TTC549 (cell line): Measurements from ENCODE around the gene PLPPR1.

Experiments
- FAIRE-seq: peaks from 2 replicates; lab custom pipeline; 2012; peaks lifted over from hg19 to GRCh38; lab: Jason Lieb, UNC

The PLPPR1 gene

GRCh38 chr9:101050650-101051049, 22.1 kb downstream of the PLPPR1 start:
- no peak for FAIRE-seq

DNA sequence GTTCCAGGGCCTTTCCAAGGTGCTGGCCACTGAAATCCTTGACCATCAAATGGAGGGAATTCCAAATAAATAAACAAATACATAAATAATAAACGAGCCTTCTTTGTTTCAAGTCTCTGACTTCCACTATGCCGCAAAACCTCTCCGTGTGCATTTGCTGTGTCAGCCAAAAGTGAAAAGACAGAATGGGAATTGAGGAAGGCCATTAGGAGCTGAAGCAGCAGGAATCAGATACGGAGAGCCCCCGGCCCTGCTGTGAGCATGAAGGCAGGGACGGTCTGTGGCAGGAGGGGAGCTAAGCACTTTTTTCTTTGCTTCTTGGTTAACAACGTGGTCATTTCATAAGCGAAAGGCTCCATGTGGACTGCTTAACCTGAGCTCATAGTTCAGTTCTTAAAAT, 26.1 kb downstream of the PLPPR1 start:
- no peak for FAIRE-seq

- FAIRE-seq: no peak
Observed at GRCh38 chr9:101055516-101055915, 27.0 kb downstream of the PLPPR1 start.

- no peak for FAIRE-seq
Observed at GRCh38 chr9:101062686-101063085, 34.2 kb downstream of the PLPPR1 start.

GRCh38 chr9:101063192-101063591, 34.7 kb downstream of the PLPPR1 start:
- no peak for FAIRE-seq

- no peak for FAIRE-seq
Observed at GRCh38 chr9:101064206-101064605, 35.7 kb downstream of the PLPPR1 start.

DNA sequence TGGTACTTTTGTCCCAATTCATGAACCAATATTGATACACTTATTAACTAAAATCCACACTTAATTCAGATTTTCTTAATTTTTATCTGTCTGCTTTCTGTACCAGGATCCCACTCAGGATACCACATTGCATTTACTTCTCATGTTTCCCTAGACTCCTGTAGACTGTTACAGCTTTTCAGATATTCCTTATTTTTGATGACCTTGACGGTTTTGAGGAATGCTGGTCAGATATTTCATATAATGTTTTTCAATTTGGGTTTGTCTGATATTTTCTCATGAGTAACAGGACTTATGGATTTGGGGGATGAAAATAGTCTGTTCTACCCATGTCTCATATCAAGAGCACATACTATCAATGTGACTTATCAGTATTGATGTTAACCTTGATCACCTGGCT, 37.4 kb downstream of the PLPPR1 start:
- no peak for FAIRE-seq

GRCh38 chr9:101068696-101069095, 40.2 kb downstream of the PLPPR1 start:
- no peak for FAIRE-seq

DNA sequence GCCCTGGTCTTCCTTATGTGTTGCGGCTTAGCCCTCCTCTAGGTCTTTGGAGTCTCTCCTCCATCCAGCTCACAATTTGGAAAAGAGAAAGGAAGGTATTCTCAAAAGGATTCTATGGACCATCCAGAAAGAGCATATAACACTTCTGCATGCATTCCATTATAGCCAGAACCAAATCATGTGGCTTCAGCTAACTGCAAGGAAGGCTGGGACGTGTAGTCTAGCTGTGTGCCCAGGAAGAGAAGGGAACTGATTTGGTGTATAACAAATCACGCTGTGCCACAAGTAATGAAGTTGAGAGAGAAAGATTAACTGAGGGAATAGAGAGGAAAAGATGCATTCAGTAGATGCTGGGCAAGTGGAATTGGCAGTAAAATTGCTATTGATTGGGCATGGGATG, 43.7 kb downstream of the PLPPR1 start:
- no peak for FAIRE-seq

GRCh38 chr9:101073122-101073521, 44.6 kb downstream of the PLPPR1 start:
- FAIRE-seq: no peak

- FAIRE-seq: no peak
Observed at GRCh38 chr9:101081641-101082040, 53.1 kb downstream of the PLPPR1 start.

DNA sequence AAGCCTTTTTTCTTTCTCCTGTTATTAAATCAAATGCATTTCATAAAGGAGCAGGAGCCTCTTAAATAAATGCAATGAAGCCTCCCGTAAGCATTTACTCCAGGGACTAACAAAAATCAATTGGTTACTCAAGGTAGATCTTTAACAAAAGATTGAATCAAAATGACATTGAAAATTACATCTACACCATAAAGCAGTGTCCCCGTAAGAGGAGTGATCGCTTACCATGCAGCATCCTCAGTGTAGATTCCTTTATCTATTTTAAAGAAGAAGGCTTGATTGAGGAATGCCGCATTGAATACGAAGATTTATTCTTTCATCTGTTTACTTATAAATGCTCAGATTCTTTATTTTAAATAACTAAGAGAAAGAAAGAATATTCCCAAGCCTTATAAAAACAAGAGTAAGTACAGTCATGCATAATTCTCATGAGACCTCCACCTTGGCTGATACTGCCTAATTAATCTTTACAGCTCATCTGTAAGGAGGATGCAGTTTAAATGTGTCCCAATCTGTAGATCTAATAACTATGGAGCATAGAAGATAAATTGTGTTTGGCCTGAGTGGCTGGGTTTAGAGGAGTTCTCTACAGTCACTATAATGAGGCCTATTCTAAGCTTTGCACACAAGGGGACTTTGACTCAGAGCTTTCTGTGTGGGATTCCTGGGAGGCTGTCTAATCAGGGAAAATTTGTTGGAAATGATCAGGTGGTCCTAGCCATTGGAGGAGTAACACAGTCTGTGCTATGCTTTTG, 55.1 kb downstream of the PLPPR1 start:
- FAIRE-seq: no peak

DNA sequence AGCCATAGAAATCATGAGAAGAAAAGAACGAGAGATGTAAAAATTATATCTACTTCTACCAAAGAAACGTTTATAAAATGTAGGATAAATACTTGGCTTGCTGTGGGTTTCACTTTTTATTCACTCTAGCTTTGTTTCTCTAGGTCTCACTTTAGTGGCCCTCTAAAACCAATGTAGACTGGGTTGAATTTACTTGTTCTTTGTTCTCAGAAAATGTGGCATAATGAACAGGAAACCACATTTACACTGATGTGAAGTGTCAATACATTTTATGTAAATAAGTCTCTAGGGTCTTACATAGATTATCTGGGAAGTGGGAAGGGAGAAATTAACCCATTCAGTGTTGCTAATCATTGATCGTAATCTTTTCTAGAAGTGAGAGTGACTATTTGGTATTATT, 58.9 kb downstream of the PLPPR1 start:
- FAIRE-seq: no peak

DNA sequence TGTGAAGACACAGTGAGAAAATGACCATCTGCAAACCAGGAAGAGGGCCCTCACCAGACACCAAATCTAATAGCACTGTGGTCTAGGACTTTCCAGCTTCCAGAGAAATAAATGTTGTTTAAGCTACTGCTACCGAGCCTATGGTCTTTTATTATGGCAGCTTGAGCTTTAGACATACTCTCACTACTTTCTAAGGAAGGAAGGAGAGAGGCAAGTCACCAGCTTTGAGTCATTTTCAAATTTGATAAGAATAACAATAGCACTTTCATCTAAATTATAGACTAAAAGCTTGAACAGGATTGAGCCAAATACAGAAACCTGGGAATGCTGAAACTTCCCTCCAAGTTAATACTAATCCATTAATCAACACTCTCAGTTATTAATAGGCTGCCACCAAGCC, 64.4 kb downstream of the PLPPR1 start:
- no peak for FAIRE-seq

- FAIRE-seq: no peak
Observed at GRCh38 chr9:101093620-101094019, 65.1 kb downstream of the PLPPR1 start.

GRCh38 chr9:101094686-101095085, 66.2 kb downstream of the PLPPR1 start:
- no peak for FAIRE-seq

DNA sequence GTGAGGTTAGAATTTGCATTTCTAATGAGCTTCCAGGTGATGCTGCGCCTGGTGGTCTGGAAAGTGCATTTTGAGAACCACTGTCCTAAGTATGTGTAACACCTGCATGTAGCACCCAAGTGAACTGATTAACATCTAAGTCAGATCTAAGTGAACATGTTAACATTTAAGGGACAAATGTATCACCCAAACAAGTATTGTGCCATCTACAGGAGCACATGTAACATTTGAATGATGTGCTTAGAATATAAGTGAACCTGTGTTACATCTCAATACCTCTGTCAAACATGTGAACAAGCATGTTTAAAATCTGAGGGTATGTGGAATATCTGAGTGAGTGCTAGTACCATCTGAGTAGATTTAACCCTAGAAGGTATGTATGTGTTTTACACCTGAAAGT, 68.7 kb downstream of the PLPPR1 start:
- no peak for FAIRE-seq

GRCh38 chr9:101098392-101098791, 69.9 kb downstream of the PLPPR1 start:
- FAIRE-seq: no peak

DNA sequence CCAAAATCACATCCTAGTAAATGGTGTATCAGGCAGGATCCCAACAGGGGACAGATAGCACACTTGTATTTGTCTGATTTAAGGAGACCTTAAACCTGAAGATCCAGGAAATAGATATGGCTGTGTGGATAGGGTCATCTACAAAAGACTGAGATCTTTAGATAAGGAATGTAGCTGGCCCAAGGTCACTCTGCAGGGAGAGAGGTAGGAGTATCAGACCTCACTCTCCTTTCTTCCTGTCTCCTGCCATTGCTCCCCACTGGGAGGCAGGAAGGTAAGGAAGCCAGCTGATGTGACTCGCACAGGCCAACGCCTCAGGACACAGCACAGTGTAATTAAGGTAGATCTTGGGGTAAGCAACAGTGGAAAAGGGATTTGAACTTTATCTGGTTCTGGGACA, 85.8 kb downstream of the PLPPR1 start:
- FAIRE-seq: no peak

DNA sequence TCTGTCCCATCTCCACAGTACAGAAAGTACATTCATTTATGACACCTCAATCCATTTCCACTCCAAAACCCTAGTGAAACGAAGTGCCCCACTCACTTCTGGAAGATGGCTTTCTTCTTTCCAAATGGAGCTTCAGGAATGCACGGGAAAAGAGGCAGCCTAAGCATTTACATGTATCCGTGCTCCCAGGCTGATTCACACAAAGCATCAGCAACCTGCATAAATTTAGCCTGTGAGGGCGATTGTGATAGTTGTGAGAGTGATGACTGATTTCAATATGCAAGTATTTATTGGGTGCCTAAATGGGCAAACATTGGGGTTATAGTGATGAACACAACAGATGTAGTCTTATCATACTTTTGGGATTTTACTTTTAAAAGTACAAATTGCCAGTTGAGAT, 86.6 kb downstream of the PLPPR1 start:
- FAIRE-seq: no peak

DNA sequence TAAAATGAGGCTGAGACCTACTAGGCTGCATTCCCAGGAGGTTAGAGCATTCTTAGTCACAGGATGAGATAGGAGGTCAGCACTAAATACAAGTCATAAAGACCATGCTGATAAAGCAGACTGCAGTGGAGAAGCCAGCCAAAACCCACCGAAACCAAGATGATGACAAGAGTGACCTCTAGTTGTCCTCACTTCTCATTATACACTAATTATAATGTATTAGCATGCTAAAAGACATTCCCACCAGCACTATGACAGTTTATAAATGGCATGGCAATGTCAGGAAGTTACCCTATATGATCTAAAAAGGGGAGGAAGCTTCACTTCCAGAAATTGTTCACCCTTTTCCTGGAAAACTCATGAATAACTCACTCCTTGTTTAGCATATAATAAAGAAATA, 88.6 kb downstream of the PLPPR1 start:
- no peak for FAIRE-seq

DNA sequence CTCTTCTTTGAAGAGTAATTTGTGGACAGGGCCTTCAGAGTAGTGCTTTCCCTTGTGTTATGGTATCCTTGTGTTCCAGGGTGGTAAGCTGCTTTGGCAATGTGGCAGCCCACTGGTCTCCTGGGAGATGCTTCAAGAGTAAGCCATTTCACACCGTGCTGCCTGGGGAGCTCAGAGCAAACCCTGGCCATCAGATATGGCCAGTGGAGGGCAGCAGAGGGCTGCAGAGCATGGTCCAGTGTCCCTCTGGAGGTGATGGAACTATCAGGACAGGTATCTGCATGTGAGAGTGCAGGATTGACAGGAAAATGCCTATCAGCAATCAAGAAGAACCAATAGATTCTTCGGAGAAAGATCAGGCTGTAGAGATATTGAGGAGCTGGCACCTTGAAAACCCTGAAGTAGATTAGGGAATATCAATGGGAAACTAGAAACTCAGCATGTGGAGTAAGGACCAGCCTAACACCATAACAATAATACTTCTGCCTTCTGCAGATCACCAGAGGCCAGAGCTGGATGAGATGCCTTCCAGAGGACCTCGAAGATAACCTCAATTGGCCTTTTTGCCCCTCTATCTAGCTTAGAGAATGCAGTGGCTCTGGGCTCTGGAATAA, 90.8 kb downstream of the PLPPR1 start:
- no peak for FAIRE-seq

DNA sequence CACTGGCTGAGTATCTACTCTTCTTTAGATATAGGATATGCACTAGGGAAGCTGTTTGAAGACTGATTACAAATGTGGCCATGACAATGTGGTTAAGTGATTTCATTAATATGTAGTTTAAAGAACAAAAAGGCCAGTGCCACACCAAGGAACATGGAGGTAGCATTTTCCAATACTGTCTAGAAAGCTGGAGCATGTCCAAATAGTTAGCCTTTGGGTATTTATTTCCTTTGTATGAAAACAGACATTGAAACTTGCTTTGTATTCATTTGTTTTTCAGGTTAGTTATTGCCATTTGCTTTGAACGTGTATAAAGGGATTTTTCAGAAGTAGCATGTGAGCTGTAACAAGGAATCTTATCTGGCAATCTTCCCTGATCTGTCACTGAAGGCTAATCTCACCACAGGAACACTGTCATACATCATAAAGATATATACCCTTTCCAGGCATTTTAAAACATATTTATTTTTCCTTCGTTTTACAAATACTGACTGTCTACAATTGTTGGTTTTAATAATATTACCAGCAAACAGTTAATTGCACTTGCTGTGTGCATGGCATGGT, 93.4 kb downstream of the PLPPR1 start:
- no peak for FAIRE-seq

GRCh38 chr9:101126556-101126955, 98.0 kb downstream of the PLPPR1 start:
- no peak for FAIRE-seq
